Stimulated activated naive CD8-positive, alpha-beta T cell treated with anti-CD3 and anti-CD28 coated beads, Interleukin-15, amount 100 ng/mL, for 72 hours (primary cell): ENCODE data around the gene PAX3.

Source experiments
- ATAC-seq: fragments of 150-1000 bp; cut with Tn5 transposase; 2 replicates; pipeline ENCODE4 v1.10.0; 2021; ENCODE audit warnings: mild to moderate bottlenecking, moderate library complexity
- DNase-seq, 2 donors: peaks; one replicate each; pipeline ENCODE4 v3.0.0; 2021 to 2022
- H3K27ac Mint-ChIP-seq, 2 donors: one replicate each; pipeline ENCODE4 v1.8.0; 2022; ENCODE audit warnings: mild to moderate bottlenecking in 2 of 2, mixed read lengths in 2 of 2, moderate library complexity in 2 of 2
- H3K27me3 Mint-ChIP-seq: one replicate; pipeline ENCODE4 v1.8.0; 2022; ENCODE audit warnings: mixed read lengths
- H3K4me1 Mint-ChIP-seq: one replicate; pipeline ENCODE4 v1.8.0; 2022; ENCODE audit warnings: mild to moderate bottlenecking, mixed read lengths
- H3K4me3 Mint-ChIP-seq, 2 donors: one replicate each; pipeline ENCODE4 v1.8.0; 2022; ENCODE audit warnings: mild to moderate bottlenecking in 2 of 2, mixed read lengths in 2 of 2, moderate library complexity in 1 of 2
- H3K9me3 Mint-ChIP-seq, 2 donors: one replicate each; pipeline ENCODE4 v1.8.0; 2022; ENCODE audit warnings: mixed read lengths in 2 of 2

The PAX3 gene

DNA sequence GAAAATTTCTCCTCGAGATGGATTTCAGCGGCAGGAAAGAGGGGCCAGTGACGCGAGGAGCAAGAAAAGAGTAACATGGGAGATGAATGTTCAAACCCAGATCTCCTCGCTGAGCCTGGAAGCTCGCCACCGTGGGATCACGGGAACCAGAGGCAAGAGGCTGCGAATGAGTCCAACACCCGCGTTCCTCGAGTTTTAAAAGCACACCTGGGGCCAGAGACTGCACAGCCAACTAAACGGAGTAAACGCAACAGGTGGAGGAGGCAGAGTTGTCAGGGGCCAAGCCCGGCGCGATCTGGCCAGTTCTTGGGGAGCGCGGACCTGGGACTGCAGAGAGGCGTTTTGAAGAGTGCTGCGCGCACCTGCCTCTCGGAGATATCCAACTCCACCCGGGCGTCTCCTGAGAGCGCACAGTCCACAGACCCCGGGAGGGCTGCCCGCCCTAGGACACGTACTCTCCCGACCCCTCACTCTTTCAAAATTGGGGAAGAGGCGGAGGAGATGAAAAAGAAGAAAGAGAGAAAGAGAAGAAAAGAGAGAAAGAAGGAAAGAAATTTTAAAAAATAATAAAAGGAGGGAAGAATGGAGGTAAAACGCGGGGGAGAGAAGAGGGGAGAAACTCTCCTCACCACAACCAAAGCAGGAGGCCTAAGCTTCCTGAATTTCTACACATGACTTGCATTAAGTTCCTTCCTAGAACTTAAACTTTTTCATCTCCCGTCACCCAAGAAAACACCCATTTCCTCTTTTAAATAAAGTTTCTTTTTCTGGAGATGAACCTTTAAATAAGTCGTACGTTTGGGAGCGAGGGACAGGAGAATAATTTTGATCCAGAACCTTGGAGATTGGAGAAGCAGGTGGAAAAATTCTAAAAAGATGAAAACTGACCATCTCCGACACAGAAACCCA is 5.3 kb upstream of the PAX3 start:
- Mint-ChIP-seq H3K9me3 (peaks cover 22 to 25% of the 10 kb centered on the region in 2 donors), H3K4me1 (peaks cover 62% of the 10 kb centered on the region), H3K4me3 (peak overlapping the region in 1 of 2 donors; percentile 85), H3K27ac (no peak overlapping the region), H3K27me3 (peaks cover 100% of the 10 kb centered on the region)
- DNase-seq (no peak), ATAC-seq (no peak)

DNA sequence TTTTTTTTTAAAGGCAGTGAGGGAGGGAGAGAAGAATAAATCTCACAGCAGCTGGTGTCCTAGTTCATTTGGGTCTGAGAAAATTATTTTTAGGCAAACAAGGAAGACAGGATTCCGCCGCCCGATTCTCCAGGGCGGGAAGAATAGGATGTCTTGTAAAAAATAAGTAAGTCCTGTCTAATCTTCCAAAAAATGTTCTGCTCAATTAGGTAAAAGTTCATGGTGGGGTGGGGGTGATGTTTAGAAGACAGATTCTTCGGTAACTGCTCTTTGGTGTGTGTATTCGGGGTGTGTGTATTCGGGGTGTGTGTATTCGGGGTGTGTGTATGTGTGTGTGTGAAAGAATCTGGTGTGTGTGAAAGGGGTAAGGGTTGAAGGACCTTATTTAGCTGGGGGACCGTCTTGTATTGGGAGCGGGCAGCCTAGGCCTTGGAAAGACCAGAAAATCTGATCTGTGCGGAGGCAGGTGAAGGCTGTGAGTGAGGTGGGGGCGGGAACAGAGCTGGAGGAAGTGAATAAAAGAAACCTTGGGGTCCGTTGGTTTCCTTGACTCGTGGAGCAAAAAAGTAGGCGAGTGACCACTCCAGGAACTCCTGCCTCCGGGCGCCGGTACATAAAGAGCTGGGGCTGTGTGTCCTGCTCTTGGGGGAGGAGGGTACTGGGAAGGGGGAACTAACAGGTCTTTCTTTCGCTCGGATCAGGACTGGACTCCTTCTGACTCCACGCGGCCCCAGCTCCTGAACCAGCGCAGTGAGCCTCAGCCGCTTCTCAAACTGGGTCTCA is 4.4 kb upstream of the PAX3 start:
- H3K9me3 Mint-ChIP-seq, result peaks cover 27% of the 10 kb centered on the region in 2 donors
- peak overlapping the region in 1 of 2 donors; percentile 77 for H3K4me3 Mint-ChIP-seq
- peaks cover 71% of the 10 kb centered on the region for H3K4me1 Mint-ChIP-seq
- no peak for DNase-seq
- H3K27me3 Mint-ChIP-seq, result peaks cover 100% of the 10 kb centered on the region
- H3K27ac Mint-ChIP-seq, result no peak overlapping the region
- no peak for ATAC-seq

DNA sequence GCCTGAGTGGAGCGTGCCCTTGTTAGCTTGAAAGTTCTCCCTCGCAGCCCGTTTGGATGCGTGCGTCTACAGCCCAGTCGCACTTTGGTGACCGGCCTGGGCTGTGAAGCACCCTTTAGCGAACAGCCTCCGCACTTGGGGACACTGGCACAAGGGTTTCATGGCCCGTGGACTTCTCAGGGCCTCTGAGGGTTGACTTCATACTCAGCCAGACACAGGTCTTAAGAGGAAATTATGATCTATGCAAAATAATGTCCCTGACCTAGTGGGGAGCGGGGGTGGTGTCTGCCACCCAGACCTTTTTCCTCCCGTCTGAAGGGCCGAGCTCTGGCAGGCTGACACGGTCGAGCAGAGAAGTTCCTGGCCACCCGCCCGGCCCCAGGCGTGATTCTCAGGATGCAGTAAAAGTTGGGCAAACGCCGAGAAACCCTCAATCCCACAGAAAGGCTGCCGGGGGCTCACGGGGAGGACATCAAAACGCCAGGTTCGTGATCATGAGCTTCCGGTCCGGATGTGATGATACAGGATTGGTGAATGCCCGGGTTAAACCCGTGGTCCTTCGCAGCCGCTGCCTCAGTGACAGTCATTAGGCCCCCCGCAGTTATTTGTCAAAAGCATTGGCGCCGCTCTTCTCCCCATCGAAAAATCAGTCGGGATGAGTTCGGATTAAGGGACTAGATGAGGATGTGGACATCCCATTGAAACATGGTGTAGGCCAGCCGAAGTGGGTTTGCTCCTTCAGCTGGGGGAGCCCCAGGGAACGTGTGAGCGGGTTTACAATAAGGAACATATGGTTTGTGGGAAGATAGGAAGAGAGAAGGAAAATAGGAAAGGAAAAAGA is 3.6 kb upstream of the PAX3 start:
- H3K27me3 Mint-ChIP-seq, result peaks cover 100% of the 10 kb centered on the region
- ATAC-seq (no peak), DNase-seq (no peak)
- H3K4me1 Mint-ChIP-seq, result peaks cover 74% of the 10 kb centered on the region
- peaks cover 23 to 30% of the 10 kb centered on the region in 2 donors for H3K9me3 Mint-ChIP-seq
- H3K27ac Mint-ChIP-seq, result peak overlapping the region in 1 of 2 donors; percentile 61
- peak overlapping the region; percentile 38 to 44 for H3K4me3 Mint-ChIP-seq

DNA sequence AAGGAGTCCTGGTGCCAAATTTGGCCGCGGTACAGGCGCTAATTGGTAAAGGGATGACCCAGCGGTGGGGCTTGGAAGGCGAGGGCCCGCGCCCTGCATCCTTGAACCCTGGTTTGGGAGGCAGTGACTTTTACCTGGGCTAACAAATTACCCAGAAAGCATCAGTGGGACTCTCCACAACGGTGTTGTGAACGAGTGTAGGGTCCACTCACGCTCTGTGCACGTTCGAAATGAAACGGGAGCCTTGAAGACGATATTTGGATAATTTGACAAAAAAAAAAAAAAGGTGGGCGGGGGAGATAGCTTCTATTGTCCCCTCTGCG is 3.0 kb upstream of the PAX3 start:
- ATAC-seq (no peak), DNase-seq (no peak)
- Mint-ChIP-seq H3K27ac (no peak overlapping the region), H3K4me3 (no peak overlapping the region), H3K27me3 (peaks cover 100% of the 10 kb centered on the region), H3K4me1 (peaks cover 74% of the 10 kb centered on the region), H3K9me3 (peaks cover 21 to 30% of the 10 kb centered on the region in 2 donors)

- no peak overlapping the region for H3K27ac Mint-ChIP-seq
- no peak overlapping the region for H3K4me3 Mint-ChIP-seq
- peaks cover 72% of the 10 kb centered on the region for H3K4me1 Mint-ChIP-seq
- peaks cover 21 to 30% of the 10 kb centered on the region in 2 donors for H3K9me3 Mint-ChIP-seq
- H3K27me3 Mint-ChIP-seq, result peaks cover 100% of the 10 kb centered on the region
- no peak for ATAC-seq
- no peak for DNase-seq
These were observed 2.4 kb upstream of the PAX3 start for GRCh38 chr2:222301053-222301795.

DNA sequence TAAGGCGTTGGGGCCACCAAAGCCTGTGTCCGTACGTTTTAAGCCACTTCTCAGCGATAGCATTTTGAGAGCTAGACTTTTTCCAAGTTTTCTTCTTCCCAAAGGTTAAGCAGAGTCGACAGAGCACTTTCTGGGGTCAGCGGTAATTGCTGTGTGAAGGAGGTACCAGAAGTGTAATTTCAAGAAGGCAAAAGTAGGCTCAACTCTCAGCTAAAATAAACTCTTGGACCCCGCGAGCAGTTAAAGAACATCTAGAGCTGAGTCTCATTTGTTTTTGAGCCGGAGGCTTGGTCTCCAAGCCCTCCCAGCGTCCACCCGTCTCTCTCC is 1.9 kb upstream of the PAX3 start:
- H3K9me3 Mint-ChIP-seq, result peaks cover 21 to 30% of the 10 kb centered on the region in 2 donors
- H3K4me3 Mint-ChIP-seq, result no peak overlapping the region
- H3K27ac Mint-ChIP-seq, result no peak overlapping the region
- ATAC-seq, result no peak
- DNase-seq, result no peak
- peaks cover 73% of the 10 kb centered on the region for H3K4me1 Mint-ChIP-seq
- peaks cover 100% of the 10 kb centered on the region for H3K27me3 Mint-ChIP-seq

- H3K4me3 Mint-ChIP-seq, result no peak overlapping the region
- H3K27ac Mint-ChIP-seq, result no peak overlapping the region
- DNase-seq (no peak), ATAC-seq (no peak)
- H3K27me3 Mint-ChIP-seq, result peaks cover 100% of the 10 kb centered on the region
- peaks cover 21 to 30% of the 10 kb centered on the region in 2 donors for H3K9me3 Mint-ChIP-seq
- peaks cover 73% of the 10 kb centered on the region for H3K4me1 Mint-ChIP-seq
These were observed 1.3 kb upstream of the PAX3 start for GRCh38 chr2:222299906-222300725.

DNA sequence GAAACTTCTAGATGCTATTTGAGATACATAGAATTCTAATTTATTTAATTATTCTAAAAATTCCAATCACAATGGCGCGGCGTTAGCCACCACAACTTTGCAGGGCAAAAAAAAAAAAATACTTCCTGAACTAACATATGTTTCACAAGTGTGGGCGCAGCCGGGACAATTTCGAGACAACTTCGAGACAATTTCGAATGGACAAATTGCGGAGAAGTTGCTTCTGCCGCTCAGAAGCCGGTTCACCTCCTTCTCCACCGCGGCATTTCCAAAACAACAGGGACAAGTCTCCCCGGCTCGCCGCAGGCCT is 842 bp downstream of the PAX3 start:
- DNase-seq, result no peak
- Mint-ChIP-seq H3K9me3 (peaks cover 16 to 24% of the 10 kb centered on the region in 2 donors), H3K4me3 (peak overlapping the region in 1 of 2 donors; percentile 42)

DNA sequence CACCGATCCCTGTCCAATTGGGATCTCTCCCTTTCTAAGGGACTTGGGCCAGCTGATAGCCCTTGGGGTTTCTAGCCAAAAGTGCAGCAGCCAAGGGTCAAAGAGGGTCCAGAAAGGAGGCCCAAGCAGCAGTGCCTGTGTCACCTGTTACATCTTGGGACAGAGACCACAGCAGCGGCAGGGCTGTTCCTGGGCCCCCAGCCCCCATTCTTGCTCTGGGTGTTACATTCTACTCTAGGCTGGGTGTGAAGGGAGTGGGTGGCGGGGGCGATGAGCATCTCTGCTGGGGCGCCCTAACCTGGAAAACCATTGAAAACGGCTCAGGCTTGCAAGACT is 1.2 kb downstream of the PAX3 start:
- peaks cover 12 to 20% of the 10 kb centered on the region in 2 donors for H3K9me3 Mint-ChIP-seq
- no peak for ATAC-seq
- no peak for DNase-seq
- H3K4me3 Mint-ChIP-seq, result no peak overlapping the region
- H3K27ac Mint-ChIP-seq, result no peak overlapping the region
- peaks cover 62% of the 10 kb centered on the region for H3K4me1 Mint-ChIP-seq
- peaks cover 100% of the 10 kb centered on the region for H3K27me3 Mint-ChIP-seq

More for the DNA sequence above, 842 bp downstream of the PAX3 start:
- Mint-ChIP-seq H3K4me1 (peaks cover 66% of the 10 kb centered on the region), H3K27ac (no peak overlapping the region), H3K27me3 (peaks cover 100% of the 10 kb centered on the region)
- no peak for ATAC-seq

DNA sequence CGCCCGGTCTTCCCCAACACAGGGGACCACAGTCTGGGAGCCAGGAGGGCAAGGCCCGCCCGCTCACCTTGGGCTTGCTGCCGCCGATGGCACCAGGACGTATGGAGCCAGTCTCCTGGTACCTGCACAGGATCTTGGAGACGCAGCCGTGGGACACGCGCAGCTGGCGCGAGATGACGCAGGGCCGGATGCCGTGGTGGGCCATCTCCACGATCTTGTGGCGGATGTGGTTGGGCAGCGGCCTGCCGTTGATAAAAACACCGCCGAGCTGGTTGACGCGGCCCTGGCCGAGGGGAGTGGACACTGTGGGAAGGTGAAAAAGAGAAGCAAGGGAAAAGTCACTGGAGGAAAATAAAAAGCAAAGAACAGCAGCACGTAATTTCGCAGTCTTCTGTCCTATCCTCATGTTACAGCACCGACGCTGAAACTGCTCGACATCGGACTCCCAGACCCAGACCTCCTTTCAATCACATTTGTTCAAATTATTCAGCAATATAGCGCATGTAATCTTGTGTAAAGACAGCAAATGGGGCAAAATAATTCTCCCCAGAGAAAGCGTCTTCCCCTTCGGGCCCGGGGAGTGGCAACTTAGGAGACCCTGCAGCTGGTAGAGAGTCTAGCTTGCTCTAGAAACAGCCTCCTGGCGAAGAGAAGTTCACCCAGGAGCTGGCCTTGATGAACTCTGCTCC is 1.7 kb downstream of the PAX3 start:
- no peak for DNase-seq
- Mint-ChIP-seq H3K4me3 (peak overlapping the region; percentile 36 to 56), H3K27me3 (peaks cover 100% of the 10 kb centered on the region), H3K9me3 (peaks cover 7 to 15% of the 10 kb centered on the region in 2 donors), H3K27ac (no peak overlapping the region), H3K4me1 (peaks cover 57% of the 10 kb centered on the region)
- peak; percentile 16 for ATAC-seq

DNA sequence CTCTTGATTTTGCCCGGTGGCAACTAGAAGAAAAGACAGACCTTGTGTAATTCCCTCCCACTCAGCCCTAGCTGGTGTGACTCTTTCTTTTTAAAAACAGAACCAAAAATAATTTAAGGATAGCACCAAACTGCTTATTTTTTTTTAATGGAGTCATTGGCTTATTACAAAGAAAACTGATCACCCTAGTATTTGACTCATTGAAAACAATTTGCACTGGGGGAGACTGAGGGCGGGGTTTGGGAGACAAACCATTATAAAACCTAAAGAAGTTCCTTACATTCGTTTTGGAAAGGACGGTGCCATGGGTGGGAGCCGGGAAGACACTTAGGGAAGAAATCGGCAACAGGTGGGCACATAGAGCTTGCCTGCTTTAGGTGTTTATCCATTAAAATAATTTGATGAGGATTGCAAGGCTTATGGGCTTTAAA is 2.5 kb downstream of the PAX3 start:
- peaks cover 100% of the 10 kb centered on the region for H3K27me3 Mint-ChIP-seq
- no peak for ATAC-seq
- H3K4me1 Mint-ChIP-seq, result peaks cover 53% of the 10 kb centered on the region
- no peak overlapping the region for H3K27ac Mint-ChIP-seq
- no peak for DNase-seq
- peak overlapping the region; percentile 10 to 79 for H3K4me3 Mint-ChIP-seq
- H3K9me3 Mint-ChIP-seq, result peaks cover 7 to 13% of the 10 kb centered on the region in 2 donors

DNA sequence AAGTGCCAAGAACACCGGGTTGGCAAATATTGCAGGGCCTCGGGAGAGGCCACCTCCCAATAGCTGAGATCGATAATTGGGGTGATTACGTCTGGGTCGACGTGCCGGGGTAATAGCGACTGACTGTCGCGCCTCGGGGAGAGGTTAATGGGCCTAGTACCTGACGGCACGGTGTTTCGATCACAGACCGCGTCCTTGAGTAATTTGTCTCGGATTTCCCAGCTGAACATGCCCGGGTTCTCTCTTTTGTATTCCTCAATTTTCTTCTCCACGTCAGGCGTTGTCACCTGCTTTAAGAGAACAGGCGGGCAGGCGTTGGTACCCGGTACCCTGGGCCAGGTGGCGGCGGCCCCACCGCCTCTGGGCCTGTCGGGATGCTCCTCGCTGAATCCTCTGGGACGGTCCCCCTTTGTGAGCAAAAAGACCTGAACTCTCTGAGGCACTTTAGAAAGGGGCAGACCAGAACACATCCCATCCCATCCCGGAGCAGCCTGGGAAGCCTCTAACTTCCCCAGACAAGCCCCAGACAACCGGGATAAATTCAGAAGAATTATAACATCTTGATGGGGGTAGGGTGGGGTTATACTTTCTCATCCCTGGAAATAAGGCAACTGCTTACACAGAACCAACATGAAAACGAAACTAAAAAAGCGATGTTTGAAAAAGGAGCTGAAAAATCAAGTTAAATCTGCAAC is 3.3 kb downstream of the PAX3 start:
- no peak for DNase-seq
- H3K4me3 Mint-ChIP-seq, result peak overlapping the region; percentile 79 to 80
- no peak for ATAC-seq
- H3K9me3 Mint-ChIP-seq, result peaks cover 7 to 13% of the 10 kb centered on the region in 2 donors
- peaks cover 57% of the 10 kb centered on the region for H3K4me1 Mint-ChIP-seq
- H3K27me3 Mint-ChIP-seq, result peaks cover 100% of the 10 kb centered on the region
- H3K27ac Mint-ChIP-seq, result no peak overlapping the region

GRCh38 chr2:222294996-222295367 is 3.8 kb downstream of the PAX3 start:
- DNase-seq, result no peak
- no peak for ATAC-seq
- Mint-ChIP-seq H3K27ac (no peak overlapping the region), H3K27me3 (peaks cover 100% of the 10 kb centered on the region), H3K4me1 (peaks cover 60% of the 10 kb centered on the region), H3K9me3 (peaks cover 7 to 13% of the 10 kb centered on the region in 2 donors), H3K4me3 (peak overlapping the region; percentile 76 to 79)
